ENCODE measurements around the gene ZNF469. TPM values are rescaled to one million over a fixed set of nuclear protein-coding genes. Genes with fewer than 3 reads are reported as not detected.

Gene ZNF469, protein sequence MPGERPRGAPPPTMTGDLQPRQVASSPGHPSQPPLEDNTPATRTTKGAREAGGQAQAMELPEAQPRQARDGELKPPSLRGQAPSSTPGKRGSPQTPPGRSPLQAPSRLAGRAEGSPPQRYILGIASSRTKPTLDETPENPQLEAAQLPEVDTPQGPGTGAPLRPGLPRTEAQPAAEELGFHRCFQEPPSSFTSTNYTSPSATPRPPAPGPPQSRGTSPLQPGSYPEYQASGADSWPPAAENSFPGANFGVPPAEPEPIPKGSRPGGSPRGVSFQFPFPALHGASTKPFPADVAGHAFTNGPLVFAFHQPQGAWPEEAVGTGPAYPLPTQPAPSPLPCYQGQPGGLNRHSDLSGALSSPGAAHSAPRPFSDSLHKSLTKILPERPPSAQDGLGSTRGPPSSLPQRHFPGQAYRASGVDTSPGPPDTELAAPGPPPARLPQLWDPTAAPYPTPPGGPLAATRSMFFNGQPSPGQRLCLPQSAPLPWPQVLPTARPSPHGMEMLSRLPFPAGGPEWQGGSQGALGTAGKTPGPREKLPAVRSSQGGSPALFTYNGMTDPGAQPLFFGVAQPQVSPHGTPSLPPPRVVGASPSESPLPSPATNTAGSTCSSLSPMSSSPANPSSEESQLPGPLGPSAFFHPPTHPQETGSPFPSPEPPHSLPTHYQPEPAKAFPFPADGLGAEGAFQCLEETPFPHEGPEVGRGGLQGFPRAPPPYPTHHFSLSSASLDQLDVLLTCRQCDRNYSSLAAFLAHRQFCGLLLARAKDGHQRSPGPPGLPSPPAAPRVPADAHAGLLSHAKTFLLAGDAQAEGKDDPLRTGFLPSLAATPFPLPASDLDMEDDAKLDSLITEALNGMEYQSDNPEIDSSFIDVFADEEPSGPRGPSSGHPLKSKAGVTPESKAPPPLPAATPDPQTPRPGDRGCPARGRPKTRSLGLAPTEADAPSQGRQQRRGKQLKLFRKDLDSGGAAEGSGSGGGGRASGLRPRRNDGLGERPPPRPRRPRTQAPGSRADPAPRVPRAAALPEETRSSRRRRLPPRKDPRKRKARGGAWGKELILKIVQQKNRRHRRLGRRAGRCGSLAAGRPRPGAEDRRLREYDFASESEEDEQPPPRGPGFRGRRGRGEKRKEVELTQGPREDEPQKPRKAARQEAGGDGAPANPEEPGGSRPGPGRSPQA (N-terminal part only)
- 1 to 10 TPM; 1.4 to 1.5 TPM for total RNA-seq

DNA sequence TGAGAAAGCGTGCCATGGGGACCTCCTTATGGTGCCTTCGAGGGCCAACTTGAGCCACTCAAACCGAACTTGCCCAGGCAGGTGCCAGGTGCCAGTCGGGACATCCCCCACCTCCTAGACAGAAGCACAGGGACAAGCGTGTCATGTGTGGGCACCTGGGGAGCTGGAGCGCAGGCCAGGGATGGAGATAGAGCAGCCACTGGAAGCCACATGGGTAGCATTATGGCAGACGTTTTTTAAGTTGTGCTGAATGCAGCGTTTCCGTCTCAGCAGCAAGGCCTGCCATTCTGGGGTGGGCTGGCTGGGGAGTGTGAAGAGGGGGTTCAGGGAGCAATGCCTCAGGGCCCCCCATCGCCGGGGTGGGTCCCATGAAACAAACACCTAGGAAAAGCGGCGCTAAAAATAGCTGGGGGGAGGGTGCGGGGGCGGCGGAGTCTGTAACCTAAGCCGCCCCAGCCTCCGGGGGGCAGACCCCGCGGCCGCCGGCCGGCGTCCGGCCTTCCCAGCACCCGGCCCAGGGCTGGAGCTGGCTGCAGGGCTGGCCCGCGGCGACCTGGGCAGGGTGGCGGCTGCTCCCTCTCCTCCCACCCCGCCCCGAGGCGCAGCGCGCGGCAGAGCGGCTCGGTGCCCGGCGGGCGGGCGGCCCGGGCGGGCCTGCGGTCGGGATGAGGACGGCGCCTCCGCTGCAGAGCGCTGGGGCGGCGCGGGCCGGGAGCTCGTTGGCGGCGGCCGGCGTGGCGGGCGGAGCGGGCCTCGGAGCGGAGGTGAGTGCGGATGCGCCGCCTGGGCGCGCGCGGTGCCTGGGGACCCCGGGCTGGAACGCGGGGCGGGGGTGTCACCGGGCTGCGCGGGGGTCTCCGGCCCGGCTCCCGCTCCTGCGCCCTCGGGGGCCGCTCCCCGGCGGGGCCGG is at the start of gene ZNF469:
TSS of gene ZNF469 (plus strand) at position 469 of the 910 bp plus-strand sequence. CDS start 44,512 bp downstream, outside the sequence.
- POLR2A ChIA-PET, result no interaction called here
- CTCF ChIA-PET, result interaction anchor here (1.0 kb wide), 1 partner anchor 35 kb away, joined by 3 read pairs; no protein-coding TSS in a partner anchor

DNA sequence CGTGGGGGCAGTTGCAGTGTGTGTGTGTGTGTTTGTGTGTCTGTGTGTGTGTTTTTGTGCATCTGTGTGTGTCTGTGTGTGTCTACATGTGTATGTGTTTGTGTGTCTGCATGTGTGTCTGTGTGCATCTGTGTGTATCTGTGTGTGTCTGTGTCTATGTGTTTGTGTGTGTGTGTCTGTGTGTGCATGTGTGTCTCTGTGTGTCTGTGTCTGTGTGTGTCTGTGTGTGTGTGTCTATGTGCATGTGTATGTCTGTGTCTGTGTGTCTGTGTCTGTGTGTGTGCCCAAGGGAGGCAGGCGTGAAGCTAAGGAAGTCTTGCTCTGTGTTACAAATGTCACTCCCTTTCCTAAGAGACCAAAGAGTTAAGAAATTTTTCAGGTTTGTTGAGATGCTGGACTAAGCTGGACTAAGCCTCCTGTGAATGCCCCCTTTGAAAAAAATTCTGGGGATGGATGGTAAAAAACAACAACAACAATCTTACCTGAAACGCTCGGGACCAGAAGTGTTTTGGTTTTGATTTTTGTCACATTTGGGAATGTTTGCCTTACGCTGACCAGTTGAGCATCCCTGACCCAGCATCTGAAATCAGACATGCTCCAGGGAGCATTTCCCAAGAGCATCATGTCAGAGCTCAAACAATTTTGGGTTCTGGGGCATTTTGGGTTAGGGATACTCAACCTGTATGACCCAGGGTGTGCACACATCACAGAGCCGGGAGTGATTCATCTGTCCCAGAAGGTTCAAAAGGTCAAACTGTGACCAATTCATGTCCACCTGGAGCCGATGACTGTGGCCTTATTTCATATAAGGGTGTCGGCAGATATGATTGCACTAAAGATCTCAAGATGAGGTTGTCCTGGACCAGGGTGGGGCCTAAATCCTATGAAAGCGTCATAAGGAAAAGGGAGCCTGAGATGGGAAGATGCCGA is 48.6 kb upstream of the ZNF469 start:
- ChIA-PET CTCF (no interaction called here), POLR2A (no interaction called here)

DNA sequence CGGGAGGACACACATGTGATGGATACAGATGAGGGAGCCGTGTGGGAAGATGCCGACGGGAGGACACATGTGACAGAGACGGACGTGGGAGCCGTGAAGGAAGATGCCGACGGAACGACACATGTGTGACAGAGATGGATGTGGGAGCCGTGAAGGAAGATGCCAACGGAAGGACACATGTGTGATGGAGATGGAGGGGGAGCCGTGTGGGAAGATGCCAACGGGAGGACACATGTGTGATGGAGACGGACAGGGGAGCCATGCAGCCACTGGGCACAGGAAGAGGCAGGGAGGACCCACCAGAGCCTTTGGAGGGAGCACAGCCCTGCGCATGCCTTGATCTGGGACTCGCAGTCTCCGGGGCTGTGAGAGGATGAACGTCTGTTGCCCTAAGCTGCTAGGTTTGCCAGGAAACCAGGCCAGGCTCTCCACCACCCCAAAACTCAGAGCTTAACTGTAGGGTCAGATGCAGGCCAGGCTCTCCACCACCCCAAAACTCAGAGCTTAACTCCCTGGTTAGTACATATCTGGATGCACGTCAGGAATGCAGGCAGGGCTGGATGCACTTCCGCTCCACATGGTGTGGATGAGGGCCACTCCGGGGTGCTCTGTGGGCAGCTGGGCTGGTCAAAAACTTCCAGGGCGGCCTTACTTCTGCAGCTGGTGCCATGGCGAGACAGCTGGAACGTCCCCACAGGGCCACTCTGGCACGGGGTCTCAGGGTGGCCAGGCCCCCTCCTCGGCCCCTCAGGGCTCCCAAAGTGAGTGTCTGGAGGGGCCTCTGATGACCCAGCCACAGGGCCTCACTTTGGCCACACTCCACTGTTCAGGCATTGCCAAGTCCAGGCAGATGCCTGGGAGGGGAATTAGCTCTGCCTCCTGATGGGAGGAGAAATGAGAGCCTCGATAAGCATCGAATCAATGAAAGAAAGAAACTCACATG is 47.7 kb upstream of the ZNF469 start:
- ChIA-PET POLR2A (no interaction called here), CTCF (no interaction called here)

DNA sequence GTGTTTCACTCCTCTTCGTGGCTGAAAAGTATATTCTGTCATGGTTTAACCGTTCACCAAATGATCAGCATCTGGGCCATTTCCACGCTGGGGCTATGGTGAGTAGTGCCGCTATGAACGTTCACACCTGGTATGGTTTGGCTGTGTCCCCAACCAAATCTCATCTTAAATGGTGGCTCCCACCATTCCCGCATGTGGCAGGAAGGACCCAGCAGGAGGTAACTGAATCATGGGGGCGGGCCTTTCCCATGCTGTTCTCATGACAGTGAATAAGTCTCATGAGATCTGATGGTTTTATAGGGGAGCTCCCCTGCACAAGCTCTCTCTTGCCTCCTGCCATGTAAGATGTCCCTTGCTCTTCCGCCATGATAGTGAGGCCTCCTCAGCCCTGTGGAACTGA is 45.7 kb upstream of the ZNF469 start:
- POLR2A ChIA-PET, result no interaction called here
- CTCF ChIA-PET, result no interaction called here

DNA sequence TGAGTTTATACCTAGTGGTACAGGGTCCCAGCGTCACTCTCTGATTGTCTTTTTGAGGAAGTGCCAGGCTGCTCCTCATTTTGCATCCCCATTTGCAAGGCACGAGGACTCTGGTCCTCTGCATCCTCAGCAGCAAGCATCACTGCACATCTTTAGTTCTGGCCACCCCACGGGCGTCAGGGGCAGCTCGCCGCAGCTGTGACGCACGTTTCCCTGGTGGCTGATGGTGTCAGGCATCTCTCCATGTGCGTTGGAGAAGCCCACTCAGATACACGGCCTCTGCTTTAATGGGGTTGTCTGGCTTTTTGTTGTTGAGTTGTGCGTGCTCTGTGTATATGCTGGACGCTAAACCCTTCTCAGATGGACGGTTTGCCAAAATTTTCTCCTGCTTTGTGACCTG is 45.2 kb upstream of the ZNF469 start:
- ChIA-PET CTCF (no interaction called here), POLR2A (no interaction called here)

DNA sequence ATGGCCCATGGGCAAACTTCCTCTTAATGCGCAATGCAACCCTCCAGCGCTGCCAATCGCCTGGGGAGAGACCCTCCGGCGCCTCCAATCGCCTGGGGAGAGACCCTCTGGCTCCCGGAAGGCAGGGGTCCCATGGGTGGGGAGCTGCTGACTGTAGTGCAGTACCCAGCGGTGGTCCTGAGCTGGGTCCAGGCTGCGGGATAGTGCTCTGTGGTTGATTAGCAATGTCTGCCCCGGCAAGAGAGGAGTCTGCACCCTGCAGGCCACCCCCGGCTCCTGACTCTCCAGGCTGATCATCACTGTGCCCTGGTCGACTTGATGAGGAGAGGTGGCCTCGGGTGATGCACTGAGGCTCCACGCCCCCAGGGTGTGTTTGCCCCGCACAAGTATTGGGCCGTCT is 44.6 kb upstream of the ZNF469 start:
- ChIA-PET CTCF (no interaction called here), POLR2A (no interaction called here)

DNA sequence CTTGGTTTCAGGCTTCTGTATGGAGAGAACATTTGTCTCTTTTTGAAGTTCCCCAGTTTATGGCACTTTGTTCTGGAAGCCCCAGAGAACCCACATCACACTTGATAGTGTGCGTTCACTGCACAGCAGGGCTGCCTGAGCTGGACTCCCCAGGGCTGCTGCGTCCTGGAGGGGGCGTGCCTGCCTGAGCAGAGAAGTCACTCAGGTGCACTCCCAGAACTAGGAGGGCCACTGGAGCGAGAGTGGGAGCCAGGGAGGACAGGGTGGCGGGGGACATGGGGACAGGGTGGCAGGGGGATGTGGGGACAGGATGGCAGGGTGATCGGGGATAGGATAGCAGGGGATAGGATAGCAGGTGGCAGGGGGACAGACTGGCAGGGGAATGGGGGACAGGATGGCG is 43.9 kb upstream of the ZNF469 start:
- CTCF ChIA-PET, result no interaction called here
- POLR2A ChIA-PET, result no interaction called here

DNA sequence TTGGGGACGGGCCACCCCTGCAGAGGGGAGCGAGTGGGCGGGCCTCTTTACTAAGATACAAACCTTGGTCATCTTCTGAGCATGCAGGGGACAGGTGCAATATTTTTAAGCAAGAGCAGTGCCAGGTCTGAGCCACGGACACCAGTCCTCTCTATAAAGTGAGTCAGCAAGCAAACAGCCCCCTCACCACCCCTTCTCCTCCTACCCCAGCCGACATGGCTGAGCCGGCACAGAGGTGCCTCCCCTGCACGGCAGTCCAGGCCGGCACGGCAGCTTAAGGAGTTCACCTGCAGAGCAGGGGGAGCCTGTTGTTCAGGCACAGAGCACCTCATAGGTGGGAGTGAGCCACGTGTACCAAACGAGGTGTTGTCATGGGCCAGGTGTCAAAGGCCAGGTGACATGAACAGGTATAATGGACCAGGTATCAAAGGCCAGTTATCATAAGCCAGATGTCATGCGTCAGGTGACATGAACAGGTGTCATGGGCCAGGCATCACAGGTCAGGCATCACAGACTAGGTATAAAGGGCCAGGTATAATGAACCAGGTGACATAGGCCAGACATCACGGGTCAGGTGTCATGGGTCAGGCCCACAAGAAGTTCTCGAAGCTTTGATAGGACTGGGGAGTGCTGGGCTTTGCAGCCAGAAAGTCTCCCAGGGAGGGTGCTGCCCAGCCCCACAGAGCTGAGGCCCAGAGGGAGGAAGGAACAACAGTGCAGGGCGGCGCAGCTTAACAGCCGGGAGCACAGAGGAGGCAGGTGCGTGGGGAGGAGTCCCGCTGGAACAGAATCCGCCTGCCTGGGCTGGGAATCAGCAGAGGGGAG is 42.6 kb upstream of the ZNF469 start:
- ChIA-PET CTCF (no interaction called here), POLR2A (no interaction called here)

DNA sequence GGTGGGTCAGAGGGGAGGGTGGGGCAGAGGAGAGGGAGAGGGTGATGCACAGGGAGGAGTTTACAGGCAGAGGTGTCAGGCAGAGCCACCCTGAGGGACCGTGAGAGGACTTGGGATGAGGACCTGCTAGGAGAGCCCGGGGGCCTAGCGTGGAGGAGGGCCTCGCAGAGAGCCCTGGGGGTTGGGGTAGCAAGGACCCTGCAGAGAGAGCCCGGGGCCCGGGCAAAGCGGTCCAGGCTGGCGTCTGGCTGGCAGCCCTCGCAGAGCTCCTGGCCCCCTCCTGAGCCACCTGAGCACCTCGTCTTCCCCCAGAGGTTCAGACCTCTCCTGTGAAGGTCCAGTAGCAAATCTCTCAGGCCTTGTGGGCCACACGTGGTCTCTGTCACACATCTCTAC is 42.0 kb upstream of the ZNF469 start:
- ChIA-PET POLR2A (no interaction called here), CTCF (no interaction called here)

DNA sequence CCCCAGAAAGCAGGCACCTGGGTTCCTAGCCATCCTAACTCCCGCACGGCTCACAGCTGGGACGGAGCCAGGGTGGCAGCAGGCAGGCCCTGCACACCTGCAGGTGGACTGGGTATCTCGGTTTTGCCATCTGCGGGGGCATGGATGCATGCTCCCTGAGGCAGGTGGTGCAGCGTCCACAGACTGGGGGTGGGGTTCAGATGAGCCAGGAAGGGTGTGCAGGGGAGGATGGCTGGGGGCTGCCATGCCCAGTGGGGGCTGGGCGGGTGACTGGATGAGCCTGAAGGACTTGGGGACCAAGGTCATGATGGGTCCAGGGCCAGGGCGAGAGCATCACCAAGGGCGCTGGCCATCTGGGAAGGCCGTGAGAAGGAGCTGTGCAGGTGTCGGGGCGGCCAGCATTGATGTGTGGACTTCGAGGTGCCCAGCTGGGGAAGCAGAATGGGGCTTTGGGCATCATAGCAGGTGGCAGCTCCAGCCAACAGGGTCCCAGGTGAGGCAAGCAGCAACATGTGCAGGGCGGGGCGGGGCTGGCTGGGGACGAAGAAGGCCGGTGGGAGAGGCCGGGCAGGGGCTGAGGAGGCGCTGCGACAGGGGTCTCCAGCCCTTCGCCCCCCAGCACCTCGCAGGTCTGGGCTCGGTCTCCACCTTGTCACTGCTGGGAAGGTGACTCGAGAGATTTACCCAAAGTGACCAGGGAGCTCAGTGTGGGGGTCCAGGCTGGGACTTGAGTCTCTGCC is 41.0 kb upstream of the ZNF469 start:
- ChIA-PET CTCF (no interaction called here), POLR2A (no interaction called here)

DNA sequence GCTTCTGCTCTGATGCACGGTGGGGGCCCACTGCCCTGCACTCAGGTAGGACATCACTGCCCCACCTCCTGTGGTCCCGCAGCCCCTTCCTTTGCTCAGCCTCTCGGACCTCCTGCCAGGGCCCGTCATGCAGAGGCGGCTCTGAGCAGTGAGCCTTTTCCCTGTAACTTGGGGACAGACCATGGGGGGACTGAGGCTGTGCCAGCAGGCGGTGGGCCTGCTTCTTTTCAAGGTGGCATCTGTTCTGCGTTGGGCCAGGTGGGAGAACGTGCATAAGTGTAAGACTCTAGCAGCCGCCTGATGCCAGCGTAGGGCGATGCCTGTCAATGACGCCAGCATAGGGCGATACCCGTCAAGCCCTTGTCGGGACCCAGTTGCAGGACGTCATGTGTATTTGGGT is 40.3 kb upstream of the ZNF469 start:
- ChIA-PET POLR2A (no interaction called here), CTCF (no interaction called here)

DNA sequence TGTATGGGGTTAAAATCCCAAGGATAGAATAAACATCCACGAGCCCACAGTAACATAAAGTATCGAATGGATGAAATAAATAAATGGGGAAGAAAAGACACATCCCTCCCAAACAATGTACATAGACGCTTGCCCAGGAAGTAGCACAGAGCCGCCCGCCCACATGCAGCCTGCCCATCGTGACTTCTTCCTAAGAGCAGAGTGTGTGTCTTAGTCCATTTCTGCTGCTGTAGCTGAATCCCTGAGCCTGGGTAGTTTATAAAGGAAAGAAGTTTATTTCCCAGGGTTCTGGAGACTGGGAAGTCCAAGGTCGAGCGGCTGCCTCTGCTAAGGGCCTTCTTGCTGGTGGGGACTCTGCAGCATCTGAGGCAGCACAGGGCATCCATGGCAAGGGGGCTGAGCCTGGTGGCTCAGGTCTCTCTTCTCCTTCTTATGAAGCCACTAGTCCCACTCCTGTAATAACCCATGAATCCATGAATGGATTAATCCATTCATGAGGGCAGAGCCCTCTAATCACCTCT is 39.4 kb upstream of the ZNF469 start:
- ChIA-PET POLR2A (no interaction called here), CTCF (no interaction called here)

DNA sequence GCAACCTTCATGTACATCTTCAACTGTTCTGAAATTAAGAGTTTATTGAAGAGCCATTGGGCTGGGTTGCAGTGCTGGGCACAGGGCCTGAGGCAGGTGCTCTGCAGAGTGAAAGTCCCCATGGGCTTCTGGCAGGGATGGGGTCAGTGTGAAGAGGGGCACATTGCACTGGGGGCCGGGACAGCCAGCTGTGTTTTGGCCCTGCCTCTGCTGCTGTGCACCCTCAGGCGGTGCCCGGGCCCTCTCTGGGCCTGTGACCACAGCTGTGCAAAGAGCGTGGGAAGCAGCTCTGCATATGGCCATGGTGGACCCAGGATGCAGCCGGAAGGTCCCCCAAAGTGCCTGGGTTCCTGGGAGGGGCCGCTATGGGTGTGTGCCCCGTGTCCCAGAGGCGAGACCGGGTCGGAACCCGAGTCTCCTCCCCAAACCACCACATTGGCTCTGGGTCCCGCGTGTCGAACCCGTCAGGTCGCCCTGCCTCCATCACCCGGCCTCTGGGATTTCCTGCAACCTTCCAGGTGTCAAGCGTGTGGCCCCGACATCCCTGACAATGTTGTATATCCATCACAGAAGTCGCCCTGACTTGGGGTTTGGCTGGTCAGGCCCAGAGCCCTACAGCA is 38.2 kb upstream of the ZNF469 start:
- ChIA-PET CTCF (no interaction called here), POLR2A (no interaction called here)

DNA sequence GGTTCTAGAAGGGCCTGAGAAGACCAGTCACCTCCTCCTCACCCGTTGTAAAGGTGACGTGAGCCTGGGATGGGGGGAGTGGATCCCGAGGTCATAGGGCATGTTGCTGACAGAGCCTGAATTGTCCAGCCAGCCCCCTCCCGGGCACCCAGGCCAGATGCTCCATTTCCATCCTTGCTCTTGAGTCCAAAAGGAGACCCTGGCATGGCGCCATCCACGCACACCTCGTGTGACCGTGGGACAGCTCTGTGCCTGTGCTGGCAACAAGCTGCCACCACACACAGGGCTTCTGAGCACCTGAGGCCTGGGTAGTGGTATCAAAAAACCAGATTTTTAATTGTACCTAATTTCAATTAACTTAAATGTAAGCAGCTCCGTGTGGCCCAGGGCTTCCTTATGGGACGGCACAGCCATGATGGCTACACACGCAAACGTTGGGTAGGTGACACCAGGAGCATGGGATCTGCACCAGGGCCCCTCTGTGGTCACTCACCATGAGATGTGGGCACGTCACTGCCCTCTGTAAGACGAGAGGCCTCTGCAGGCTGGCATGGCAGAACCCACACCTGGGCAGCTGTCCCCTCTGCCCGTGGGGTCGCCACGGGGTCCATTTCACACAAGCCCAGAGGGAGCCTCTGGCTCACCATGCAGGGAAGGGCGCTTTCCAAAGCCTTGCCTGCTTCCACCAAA is 37.6 kb upstream of the ZNF469 start:
- ChIA-PET CTCF (no interaction called here), POLR2A (no interaction called here)

Measured in activated CD8-positive, alpha-beta memory T cell treated with anti-CD3 and anti-CD28 coated beads for 36 hours (primary cell).